AG09319 (cell line): Measurements from ENCODE around the gene MICAL2.

Experiments
- DNase-seq: peaks from one replicate; pipeline ENCODE4 v3.0.0-alpha.2; 2010; ENCODE audit warnings: low read depth; ENCODE audit errors: extremely low read depth
- CTCF ChIP-seq: IDR thresholded peaks from 2 replicates; pipeline ENCODE4 v1.5.1; 2011; ENCODE audit warnings: low read depth, mild to moderate bottlenecking, inconsistent platforms, low read length, moderate library complexity

MICAL2 gene

GRCh38 chr11:12147827-12148226 is 37.4 kb downstream of the MICAL2 start:
- DNase-seq: no peak
- TF ChIP-seq CTCF: no peak

- no peak for TF ChIP-seq CTCF
- no peak for DNase-seq
These were observed 38.1 kb downstream of the MICAL2 start for GRCh38 chr11:12148466-12148865.

- no peak for TF ChIP-seq CTCF
- no peak for DNase-seq
These were observed 38.5 kb downstream of the MICAL2 start for GRCh38 chr11:12148882-12149281.

GRCh38 chr11:12149672-12150225 is 39.4 kb downstream of the MICAL2 start:
- TF ChIP-seq CTCF: no peak
- no peak for DNase-seq

- TF ChIP-seq CTCF: no peak
- no peak for DNase-seq
These were observed 40.5 kb downstream of the MICAL2 start for GRCh38 chr11:12150831-12151382.

GRCh38 chr11:12152321-12152720 is 41.9 kb downstream of the MICAL2 start:
- TF ChIP-seq CTCF: no peak
- DNase-seq: no peak

GRCh38 chr11:12154871-12155668 is 44.7 kb downstream of the MICAL2 start:
- no peak for TF ChIP-seq CTCF

More at GRCh38 chr11:12154871-12155668, 44.7 kb downstream of the MICAL2 start:
- DNase-seq: no peak
